ENCODE results near the gene SLC15A1.
A peak's percentile ranks its signal among the peaks of the same experiment; 100 is the strongest.

The SLC15A1 gene

DNA sequence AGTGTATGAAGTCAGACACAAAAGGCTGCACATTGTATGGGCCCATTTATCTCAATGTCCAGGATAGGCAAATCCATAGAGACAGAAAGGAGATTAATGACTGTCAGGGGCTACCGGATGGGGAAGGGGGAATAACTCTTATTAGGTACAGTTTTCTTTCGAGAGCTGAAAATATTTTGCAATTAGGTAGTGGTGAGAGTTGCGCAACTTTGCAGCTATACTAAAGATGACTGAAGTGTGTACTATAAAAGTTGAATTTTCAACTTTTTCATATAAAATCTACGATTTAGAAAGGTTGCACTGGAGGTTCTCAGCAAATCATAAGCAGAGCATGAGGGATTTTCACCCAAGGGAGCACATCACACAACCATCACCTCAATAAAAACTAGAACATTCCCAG lies 16.1 kb upstream of the SLC15A1 start:
- TF ChIP-seq, protein P1, sequence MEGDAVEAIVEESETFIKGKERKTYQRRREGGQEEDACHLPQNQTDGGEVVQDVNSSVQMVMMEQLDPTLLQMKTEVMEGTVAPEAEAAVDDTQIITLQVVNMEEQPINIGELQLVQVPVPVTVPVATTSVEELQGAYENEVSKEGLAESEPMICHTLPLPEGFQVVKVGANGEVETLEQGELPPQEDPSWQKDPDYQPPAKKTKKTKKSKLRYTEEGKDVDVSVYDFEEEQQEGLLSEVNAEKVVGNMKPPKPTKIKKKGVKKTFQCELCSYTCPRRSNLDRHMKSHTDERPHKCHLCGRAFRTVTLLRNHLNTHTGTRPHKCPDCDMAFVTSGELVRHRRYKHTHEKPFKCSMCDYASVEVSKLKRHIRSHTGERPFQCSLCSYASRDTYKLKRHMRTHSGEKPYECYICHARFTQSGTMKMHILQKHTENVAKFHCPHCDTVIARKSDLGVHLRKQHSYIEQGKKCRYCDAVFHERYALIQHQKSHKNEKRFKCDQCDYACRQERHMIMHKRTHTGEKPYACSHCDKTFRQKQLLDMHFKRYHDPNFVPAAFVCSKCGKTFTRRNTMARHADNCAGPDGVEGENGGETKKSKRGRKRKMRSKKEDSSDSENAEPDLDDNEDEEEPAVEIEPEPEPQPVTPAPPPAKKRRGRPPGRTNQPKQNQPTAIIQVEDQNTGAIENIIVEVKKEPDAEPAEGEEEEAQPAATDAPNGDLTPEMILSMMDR (IDR thresholded peaks at IDR 0.05; ENCODE audit: low read depth, low read length) = no peak
- TF ChIP-seq MYC (IDR thresholded peaks at IDR 0.05; ENCODE audit: low read depth, low read length) = no peak
- TF ChIP-seq, protein P2, sequence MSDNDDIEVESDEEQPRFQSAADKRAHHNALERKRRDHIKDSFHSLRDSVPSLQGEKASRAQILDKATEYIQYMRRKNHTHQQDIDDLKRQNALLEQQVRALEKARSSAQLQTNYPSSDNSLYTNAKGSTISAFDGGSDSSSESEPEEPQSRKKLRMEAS (IDR thresholded peaks at IDR 0.05; ENCODE audit: low read depth, low read length) = no peak
- TF ChIP-seq POLR2A (IDR thresholded peaks at IDR 0.05; ENCODE audit: extremely low read depth, insufficient read length) = no peak
- DNase-seq (ENCODE audit: low read depth) = peak; percentile 36
- no peak overlapping the region for H3K4me3 ChIP-seq (ENCODE audit: low read depth, low read length)

DNA sequence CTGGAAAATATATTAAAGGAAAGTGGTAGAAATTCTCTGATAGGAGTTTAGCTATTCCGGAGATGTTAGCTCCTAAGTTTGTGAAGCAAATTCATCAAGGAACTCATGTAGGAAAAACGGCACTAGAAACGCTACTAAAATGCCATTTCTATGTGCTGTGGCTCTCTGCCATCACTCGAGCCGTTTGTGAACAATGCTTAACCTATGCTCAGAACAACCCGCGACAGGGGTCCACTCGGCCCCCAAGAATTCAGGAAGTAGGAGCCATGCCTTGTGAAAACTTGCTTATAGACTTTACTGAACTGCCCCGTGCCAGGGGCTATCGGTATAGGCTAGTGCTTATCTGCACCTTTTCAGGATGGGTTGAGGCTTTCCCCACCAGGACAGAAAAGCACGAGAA lies 14.2 kb upstream of the SLC15A1 start:
- TF ChIP-seq, protein P1 (IDR thresholded peaks at IDR 0.05; ENCODE audit: low read depth, low read length) = no peak
- TF ChIP-seq MYC (IDR thresholded peaks at IDR 0.05; ENCODE audit: low read depth, low read length) (no peak), POLR2A (IDR thresholded peaks at IDR 0.05; ENCODE audit: extremely low read depth, insufficient read length) (no peak)
- TF ChIP-seq, protein P2 (IDR thresholded peaks at IDR 0.05; ENCODE audit: low read depth, low read length) = no peak
- no peak overlapping the region for H3K4me3 ChIP-seq (ENCODE audit: low read depth, low read length)
- no peak for DNase-seq (ENCODE audit: low read depth)

DNA sequence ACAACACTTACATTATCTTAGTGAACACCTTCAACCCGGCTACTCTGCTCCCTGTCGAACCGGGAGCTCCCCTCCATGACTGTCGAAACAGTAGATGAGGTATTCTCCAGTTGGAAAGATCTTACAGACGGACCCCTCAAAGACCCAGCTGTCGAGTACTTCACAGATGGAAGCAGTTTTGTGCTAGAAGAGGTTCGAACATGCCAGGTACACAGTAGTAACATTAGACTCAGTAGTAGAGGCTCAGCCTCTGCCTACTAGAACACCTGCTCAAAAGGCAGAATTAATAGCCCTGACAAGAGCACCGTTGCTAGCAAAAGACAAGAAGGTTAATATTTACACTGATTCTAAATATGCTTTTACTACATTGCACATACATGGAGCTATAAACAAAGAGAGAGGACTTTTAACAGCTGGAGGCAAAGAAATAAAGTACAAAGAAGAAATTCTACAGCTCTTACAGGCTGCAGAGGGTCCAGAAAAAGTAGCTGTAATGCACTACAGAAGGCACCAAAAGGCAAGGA lies 13.6 kb upstream of the SLC15A1 start:
- no peak for DNase-seq (ENCODE audit: low read depth)
- TF ChIP-seq POLR2A (IDR thresholded peaks at IDR 0.05; ENCODE audit: extremely low read depth, insufficient read length) (no peak), MYC (IDR thresholded peaks at IDR 0.05; ENCODE audit: low read depth, low read length) (no peak)
- TF ChIP-seq, protein P1 (IDR thresholded peaks at IDR 0.05; ENCODE audit: low read depth, low read length) = no peak
- TF ChIP-seq, protein P2 (IDR thresholded peaks at IDR 0.05; ENCODE audit: low read depth, low read length) = no peak
- no peak overlapping the region for H3K4me3 ChIP-seq (ENCODE audit: low read depth, low read length)

DNA sequence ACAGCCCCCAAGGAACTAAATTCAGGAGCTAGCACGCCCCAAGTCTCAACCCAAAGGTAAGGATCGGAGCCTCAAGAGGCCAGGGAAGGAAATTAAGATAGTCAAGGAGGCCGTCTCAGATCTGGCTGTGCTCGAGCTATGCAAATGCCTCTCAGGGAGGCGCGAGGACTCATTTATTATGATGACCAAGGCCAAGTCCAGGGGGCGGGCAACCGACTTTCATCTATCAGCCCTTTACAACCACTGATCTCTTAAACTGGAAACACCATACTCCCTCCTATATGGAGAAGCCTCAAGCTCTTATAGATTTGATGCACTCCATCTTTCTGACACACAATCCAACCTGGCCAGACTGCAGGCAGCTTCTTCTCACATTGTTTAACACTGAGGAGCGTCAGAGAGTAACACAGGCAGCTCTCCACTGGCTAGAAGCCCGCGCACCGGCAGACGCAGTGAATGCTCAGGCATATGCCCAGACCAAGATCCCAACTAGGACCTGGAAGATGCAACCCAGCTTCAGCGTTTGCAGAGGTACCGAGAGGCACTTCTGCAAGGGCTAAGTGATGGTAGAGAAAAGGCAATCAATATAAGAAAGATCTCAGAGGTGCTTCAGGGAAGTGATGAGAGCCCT lies 9.6 kb upstream of the SLC15A1 start:
- TF ChIP-seq, protein P2 (IDR thresholded peaks at IDR 0.05; ENCODE audit: low read depth, low read length) = no peak
- TF ChIP-seq, protein P1 (IDR thresholded peaks at IDR 0.05; ENCODE audit: low read depth, low read length) = no peak
- TF ChIP-seq MYC (IDR thresholded peaks at IDR 0.05; ENCODE audit: low read depth, low read length) (no peak), POLR2A (IDR thresholded peaks at IDR 0.05; ENCODE audit: extremely low read depth, insufficient read length) (no peak)
- H3K4me3 ChIP-seq (ENCODE audit: low read depth, low read length) = peak overlapping the region; percentile 35
- DNase-seq (ENCODE audit: low read depth) = no peak

DNA sequence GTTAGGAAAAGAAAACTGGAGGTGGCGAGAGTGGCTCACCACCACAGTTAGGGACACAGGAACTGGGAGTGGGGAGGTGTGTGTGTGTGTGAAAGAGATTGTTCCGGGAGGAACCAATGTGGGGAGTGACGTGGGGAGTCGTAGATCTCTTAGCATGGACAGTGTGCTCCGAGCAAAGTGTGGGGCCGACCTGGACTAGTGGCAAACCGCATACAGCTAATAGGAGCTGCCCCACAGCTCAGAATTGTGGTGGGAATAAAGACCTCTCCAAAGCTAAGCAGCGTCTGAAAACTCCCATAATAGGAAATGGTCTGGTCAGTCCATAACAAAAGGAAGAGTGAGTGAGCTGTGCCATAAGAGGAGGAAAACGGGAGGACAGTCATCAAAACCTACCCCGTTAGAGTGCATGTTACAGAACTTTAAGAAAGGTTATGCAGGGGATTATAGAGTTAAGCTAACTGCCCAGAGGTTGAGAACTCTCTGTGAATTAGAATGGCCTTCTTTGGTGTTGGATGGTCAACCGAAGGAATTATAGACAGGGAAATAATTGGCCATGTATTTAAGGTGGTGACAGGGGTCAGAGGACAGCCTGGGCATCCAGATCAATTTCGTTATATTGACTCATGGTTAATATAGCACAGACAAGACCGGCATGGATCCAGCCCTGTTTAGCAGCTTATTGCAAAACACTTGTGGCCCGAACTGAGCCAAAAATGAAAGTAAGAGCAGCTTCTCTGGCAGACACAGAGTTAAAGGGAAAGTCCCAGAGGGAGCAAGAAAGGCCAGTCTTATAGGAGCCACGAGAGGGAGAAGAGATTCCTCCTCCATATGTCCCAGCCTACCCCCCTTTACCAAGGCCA lies 8.9 kb upstream of the SLC15A1 start:
- peak; percentile 71 for DNase-seq (ENCODE audit: low read depth)
- TF ChIP-seq POLR2A (IDR thresholded peaks at IDR 0.05; ENCODE audit: extremely low read depth, insufficient read length) = no peak
- H3K4me3 ChIP-seq (ENCODE audit: low read depth, low read length) = peak overlapping the region; percentile 35

DNA sequence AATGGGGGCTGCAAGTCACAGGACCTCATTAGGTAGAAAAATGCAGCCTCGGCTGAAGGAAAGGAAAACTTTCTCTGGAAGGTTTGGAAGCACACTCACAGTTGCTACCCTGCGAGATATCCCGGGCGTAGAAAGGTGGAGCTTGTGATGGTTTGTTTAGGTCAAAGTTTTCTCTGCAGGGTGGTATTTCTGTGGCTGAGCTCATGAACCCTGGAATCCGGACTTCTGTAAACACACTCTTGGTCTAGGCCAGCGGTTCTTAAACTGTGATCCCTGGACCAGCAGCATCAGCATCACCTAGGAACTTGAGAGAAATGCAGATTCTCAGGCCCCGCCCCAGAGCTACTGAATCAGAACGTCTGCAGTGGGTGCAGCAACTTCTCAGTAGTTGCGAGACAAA lies 3.3 kb upstream of the SLC15A1 start:
- TF ChIP-seq POLR2A (IDR thresholded peaks at IDR 0.05; ENCODE audit: extremely low read depth, insufficient read length) (no peak), MYC (IDR thresholded peaks at IDR 0.05; ENCODE audit: low read depth, low read length) (no peak)
- TF ChIP-seq, protein P2 (IDR thresholded peaks at IDR 0.05; ENCODE audit: low read depth, low read length) = no peak
- DNase-seq (ENCODE audit: low read depth) = no peak
- no peak overlapping the region for H3K4me3 ChIP-seq (ENCODE audit: low read depth, low read length)
